Smooth muscle cell (in vitro differentiated cells): Measurements from ENCODE around the gene CTAGE1. TPM values are rescaled to one million over a fixed set of nuclear protein-coding genes. Genes with fewer than 3 reads are reported as not detected.

Experiments
- DNase-seq: peaks from one replicate; lab custom pipeline; 2025; ENCODE audit not compliant: unreplicated experiment; lab: John Stamatoyannopoulos, UW
- H2AFZ ChIP-seq: fragments of 200-600 bp; sonication (generic); 2 replicates; pipeline ENCODE4 v1.6.0; 2016; ENCODE audit warnings: antibody characterized with exemption, low read depth, mild to moderate bottlenecking
- H3F3A ChIP-seq: fragments of 200-600 bp; sonication (generic); 2 replicates; pipeline ENCODE4 v1.6.0; 2017; ENCODE audit warnings: antibody characterized with exemption, low read depth
- H3K27ac ChIP-seq: fragments of 200-600 bp; sonication (generic); 2 replicates; pipeline ENCODE4 v1.5.1; 2016; ENCODE audit warnings: low read depth, mild to moderate bottlenecking
- H3K27me3 ChIP-seq: fragments of 200-600 bp; sonication (generic); 2 replicates; pipeline ENCODE4 v1.6.1; 2016; ENCODE audit warnings: low read depth, mild to moderate bottlenecking
- H3K36me3 ChIP-seq: fragments of 200-600 bp; sonication (generic); 2 replicates; pipeline ENCODE4 v1.5.1; 2016; ENCODE audit warnings: low read depth
- H3K4me1 ChIP-seq: fragments of 200-600 bp; sonication (generic); 2 replicates; pipeline ENCODE4 v1.5.1; 2016; ENCODE audit warnings: low read depth
- H3K4me2 ChIP-seq: fragments of 200-600 bp; sonication (generic); 2 replicates; pipeline ENCODE4 v1.6.0; 2016; ENCODE audit warnings: mild to moderate bottlenecking
- H3K4me3 ChIP-seq: fragments of 200-600 bp; sonication (generic); 2 replicates; pipeline ENCODE4 v1.5.1; 2016; ENCODE audit warnings: mild to moderate bottlenecking
- H3K79me2 ChIP-seq: fragments of 200-600 bp; sonication (generic); 2 replicates; pipeline ENCODE4 v1.6.0; 2016; ENCODE audit warnings: low read depth, mild to moderate bottlenecking
- H3K9ac ChIP-seq: fragments of 200-600 bp; sonication (generic); 2 replicates; pipeline ENCODE4 v1.6.0; 2016; ENCODE audit warnings: low read depth
- H3K9me3 ChIP-seq: fragments of 200-600 bp; sonication (generic); replicated peaks from 2 replicates; pipeline ENCODE4 v1.5.1; 2016; ENCODE audit warnings: low read depth
- H4K20me1 ChIP-seq: fragments of 200-600 bp; sonication (generic); 2 replicates; pipeline ENCODE4 v1.6.0; 2016; ENCODE audit warnings: low read depth
- WGBS: methylation state at CpG from one replicate; pipeline ENCODE4 v1.1.7; 2016; ENCODE audit warnings: low lambda C conversion rate; 5-methylcytosine and 5-hydroxymethylcytosine counted together
- polyA plus RNA-seq: library from polyadenylated mRNA; unstranded; fragments of >200 nt; fragmentation: Nextera tagmentation; extraction: Ambion mirVana; gene quantifications from 2 replicates; pipeline ENCODE4 v1.2.1, GENCODE V29; 2016
- total RNA-seq: library from RNA; depleted of rRNA; stranded (reverse); fragments of >200 nt; gene quantifications from 2 replicates; pipeline ENCODE4 v1.2.3, GENCODE V29; 2014
- TF ChIP-seq, protein P1 (sequence below): fragments of 200-600 bp; sonication (generic); IDR thresholded peaks from 2 replicates; pipeline ENCODE4 v1.5.1; 2017; ENCODE audit warnings: borderline replicate concordance, mild to moderate bottlenecking, antibody characterized with exemption; ENCODE audit not compliant: insufficient read depth, poor library complexity, severe bottlenecking

CTAGE1 gene
- total and polyA plus RNA-seq, 2 experiments from 2014 or later = not detected

DNA sequence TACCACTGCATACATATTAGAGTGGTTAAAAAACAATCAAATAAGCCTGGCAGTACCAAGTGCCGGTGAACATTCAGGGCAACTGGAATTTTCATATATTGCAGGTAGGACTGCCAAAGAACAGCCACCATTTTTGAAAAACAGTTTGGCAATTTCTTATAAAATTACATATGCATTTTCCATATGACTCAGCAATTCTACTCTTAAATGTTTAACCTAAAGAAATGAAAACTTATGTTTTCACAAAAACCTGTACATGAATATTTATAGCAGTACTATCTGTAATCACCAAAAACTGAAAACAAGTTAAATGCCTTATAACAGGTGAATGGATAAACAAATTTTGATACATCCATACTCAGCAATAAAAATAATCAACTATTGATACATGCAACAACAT is 39.9 kb downstream of the CTAGE1 start:
- TF ChIP-seq, protein P1, sequence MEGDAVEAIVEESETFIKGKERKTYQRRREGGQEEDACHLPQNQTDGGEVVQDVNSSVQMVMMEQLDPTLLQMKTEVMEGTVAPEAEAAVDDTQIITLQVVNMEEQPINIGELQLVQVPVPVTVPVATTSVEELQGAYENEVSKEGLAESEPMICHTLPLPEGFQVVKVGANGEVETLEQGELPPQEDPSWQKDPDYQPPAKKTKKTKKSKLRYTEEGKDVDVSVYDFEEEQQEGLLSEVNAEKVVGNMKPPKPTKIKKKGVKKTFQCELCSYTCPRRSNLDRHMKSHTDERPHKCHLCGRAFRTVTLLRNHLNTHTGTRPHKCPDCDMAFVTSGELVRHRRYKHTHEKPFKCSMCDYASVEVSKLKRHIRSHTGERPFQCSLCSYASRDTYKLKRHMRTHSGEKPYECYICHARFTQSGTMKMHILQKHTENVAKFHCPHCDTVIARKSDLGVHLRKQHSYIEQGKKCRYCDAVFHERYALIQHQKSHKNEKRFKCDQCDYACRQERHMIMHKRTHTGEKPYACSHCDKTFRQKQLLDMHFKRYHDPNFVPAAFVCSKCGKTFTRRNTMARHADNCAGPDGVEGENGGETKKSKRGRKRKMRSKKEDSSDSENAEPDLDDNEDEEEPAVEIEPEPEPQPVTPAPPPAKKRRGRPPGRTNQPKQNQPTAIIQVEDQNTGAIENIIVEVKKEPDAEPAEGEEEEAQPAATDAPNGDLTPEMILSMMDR = no peak
- 97% methylated on average over 1 of the region's 1 CpG for WGBS
- H4K20me1 ChIP-seq = no peaks in the 10 kb centered on the region
- H3K27ac ChIP-seq = no peak overlapping the region
- H3K4me2 ChIP-seq = no peak overlapping the region
- H3K36me3 ChIP-seq = no peaks in the 10 kb centered on the region
- H3K27me3 ChIP-seq = no peaks in the 10 kb centered on the region
- H2AFZ ChIP-seq = no peak overlapping the region
- H3K9ac ChIP-seq = no peak overlapping the region
- H3F3A ChIP-seq = no peaks in the 10 kb centered on the region
- H3K4me3 ChIP-seq = no peak overlapping the region
- H3K9me3 ChIP-seq = no peaks in the 10 kb centered on the region
- H3K4me1 ChIP-seq = no peaks in the 10 kb centered on the region
- no peaks in the 10 kb centered on the region for H3K79me2 ChIP-seq
- DNase-seq = no peak

DNA sequence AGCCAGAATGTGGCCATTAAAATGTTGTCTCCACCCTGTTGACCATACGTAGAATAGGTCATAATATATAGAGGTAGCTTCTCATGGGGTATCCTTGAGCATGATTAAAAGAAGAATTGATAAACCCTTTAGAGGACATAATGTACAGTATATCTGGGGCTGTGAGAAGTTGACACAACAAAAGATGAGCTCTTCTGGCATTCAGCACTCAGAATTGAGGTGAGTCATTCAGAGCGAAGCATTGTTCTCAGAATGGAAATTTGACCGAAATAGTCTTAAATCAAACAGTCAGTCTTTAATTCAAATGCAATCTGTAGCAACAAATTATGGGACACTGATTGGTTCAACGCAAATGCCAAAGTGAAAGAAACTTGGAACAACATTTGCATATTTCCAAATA is 47.3 kb downstream of the CTAGE1 start:
- Histone ChIP-seq H3K4me3 (no peak overlapping the region), H4K20me1 (no peaks in the 10 kb centered on the region), H3K27me3 (no peaks in the 10 kb centered on the region), H3K4me2 (no peak overlapping the region), H2AFZ (no peak overlapping the region), H3K36me3 (no peaks in the 10 kb centered on the region), H3F3A (no peaks in the 10 kb centered on the region), H3K9ac (no peak overlapping the region), H3K4me1 (no peaks in the 10 kb centered on the region), H3K27ac (no peak overlapping the region), H3K9me3 (no peaks in the 10 kb centered on the region), H3K79me2 (no peaks in the 10 kb centered on the region)
- TF ChIP-seq, protein P1 = no peak
- 96% methylated on average over 4 of the region's 4 CpGs for WGBS
- DNase-seq = no peak

DNA sequence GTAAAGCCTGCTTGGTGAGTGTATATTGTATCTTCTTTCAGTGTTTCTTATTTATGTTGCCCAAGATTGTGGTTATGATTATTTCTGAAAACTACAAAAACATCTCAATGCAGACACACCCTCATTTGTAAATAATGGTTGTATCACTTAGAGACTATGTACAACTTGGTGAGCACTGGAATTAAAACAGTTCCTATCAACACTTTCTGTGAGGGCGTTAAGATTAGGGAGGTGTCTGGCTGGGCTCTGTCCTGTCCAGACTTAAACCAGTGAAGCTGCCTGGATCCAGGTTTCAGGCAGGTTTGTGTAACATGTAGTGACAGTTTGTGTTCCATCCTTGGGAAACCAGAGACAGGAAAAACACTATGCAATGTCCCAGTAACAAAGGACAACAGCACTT is 49.7 kb downstream of the CTAGE1 start:
- H3K9me3 ChIP-seq = no peaks in the 10 kb centered on the region
- H3K79me2 ChIP-seq = no peaks in the 10 kb centered on the region
- H2AFZ ChIP-seq = no peak overlapping the region
- H4K20me1 ChIP-seq = no peaks in the 10 kb centered on the region
- H3K4me3 ChIP-seq = no peak overlapping the region
- H3K27me3 ChIP-seq = no peaks in the 10 kb centered on the region
- no peak overlapping the region for H3K27ac ChIP-seq
- TF ChIP-seq, protein P1 = no peak
- WGBS = 83% methylated on average over 1 of the region's 1 CpG
- H3K36me3 ChIP-seq = no peaks in the 10 kb centered on the region
- H3F3A ChIP-seq = no peaks in the 10 kb centered on the region
- H3K9ac ChIP-seq = no peak overlapping the region
- H3K4me2 ChIP-seq = no peak overlapping the region
- DNase-seq = no peak
- no peaks in the 10 kb centered on the region for H3K4me1 ChIP-seq

DNA sequence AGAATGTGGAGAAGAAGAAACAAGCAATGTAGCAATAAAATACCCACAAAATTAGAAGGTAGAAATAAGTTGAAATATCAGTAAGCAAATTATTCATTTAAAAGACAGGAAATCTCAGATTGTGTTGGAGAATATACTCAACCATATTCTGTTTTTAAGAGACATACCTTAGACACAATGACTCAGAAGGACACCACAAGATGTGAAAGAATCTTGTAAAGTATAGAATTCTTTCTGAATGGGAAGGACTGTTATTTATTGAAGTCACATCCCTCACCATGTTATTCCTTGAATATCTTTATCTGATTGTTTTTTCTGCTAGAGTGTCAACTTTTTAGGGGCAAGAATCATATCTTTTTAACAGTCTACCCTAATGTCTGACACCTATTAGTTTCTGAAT is 50.4 kb downstream of the CTAGE1 start:
- H3K4me1 ChIP-seq = no peaks in the 10 kb centered on the region
- no peak overlapping the region for H2AFZ ChIP-seq
- no peak overlapping the region for H3K4me2 ChIP-seq
- H3K9ac ChIP-seq = no peak overlapping the region
- H3K9me3 ChIP-seq = no peaks in the 10 kb centered on the region
- no peak for DNase-seq
- no peaks in the 10 kb centered on the region for H3K27me3 ChIP-seq
- H3K27ac ChIP-seq = no peak overlapping the region
- TF ChIP-seq, protein P1 = no peak
- no peak overlapping the region for H3K4me3 ChIP-seq
- H4K20me1 ChIP-seq = no peaks in the 10 kb centered on the region
- H3K79me2 ChIP-seq = no peaks in the 10 kb centered on the region
- H3K36me3 ChIP-seq = no peaks in the 10 kb centered on the region
- no peaks in the 10 kb centered on the region for H3F3A ChIP-seq
